KBM-7 (cell line): ENCODE measurements around the gene TRIM14.
"Not testable (repeated sequence)": the region's sequence is repeated elsewhere in the genome, so short reads cannot be mapped to it uniquely, and the experiment has no call there.

Experiments
- DNase-seq: peaks from one replicate; pipeline ENCODE4 v3.0.0-alpha.2; 2015
- in situ Hi-C: fragments of 300-500 bp; cut with MboI; formaldehyde crosslinking; loops from 2 replicates; pipeline ENCODE4 v1.14.3; 2020; ENCODE audit warnings: low sequenced_read_pairs, low pct_unique_long_range_greater_than_20kb, mixed read lengths

Gene TRIM14

DNA sequence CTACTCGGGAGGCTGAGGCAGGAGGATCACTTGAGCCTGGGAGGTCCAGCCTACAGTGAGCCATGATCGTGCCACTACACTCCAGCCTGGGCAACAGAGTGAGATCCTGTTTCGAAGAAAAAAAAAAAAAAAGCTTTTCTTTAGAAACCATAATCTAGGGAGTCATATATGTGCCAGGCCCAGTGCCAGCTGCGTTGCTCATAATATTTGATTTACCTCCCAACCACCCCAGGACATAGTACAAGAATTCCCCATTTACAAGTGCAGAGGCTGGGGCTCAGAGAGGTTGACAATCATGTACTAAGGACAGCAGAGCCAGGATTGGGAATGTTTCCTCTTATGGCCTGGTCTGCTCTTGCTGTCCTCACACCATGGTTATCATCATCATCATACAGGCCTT lies 25.1 kb upstream of the TRIM14 start:
- in situ Hi-C loops = no loop called here
- no peak for DNase-seq

DNA sequence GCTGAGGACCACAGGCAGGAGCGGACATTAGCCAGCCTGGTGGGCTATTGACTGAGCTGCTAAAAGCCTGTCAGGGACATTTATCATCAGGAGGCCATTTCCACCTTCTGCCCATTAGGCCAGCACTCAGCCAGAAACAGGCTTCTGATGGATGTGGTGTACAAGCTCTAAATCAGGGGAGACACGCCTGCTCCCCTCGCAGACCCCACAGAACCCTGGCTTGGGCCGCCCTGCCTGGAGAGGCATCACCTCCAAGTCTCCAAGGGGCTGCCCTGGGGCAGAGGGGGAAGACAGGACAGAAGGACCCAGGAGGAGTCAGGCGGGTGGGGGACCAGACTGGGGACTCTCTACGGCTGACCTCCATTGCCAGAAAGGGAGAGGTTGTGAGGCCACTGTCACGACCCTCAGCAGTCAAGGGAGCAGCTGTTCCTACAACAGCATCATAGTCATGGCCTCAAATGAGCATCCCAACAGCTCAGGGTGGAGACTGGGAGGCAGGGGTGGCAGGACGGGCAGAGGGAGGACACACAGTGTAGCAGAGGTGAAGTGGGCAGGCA lies 24.0 kb upstream of the TRIM14 start:
- in situ Hi-C loops = no loop called here
- no peak for DNase-seq

- no peak for DNase-seq
Measured at GRCh38 chr9:98142182-98142907, 23.3 kb upstream of the TRIM14 start.

DNA sequence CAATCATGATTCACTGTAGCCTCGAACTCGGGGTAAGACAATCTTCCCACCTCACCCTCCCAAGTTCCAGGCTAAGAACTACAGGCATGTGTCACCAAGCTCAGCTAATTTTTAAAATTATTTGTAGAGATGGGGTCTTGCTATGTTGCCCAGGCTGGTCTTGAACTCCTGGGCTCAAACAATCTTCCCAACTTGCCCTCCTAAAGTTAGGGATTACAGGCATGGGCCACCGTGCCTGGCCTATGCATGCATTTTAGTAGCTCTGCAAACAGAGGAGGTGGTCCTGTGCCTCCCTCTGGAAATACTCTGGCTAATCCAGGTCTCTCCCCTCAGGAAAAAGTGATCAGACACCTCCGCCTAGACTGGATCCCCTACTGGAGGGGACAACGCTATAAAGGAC lies 21.5 kb upstream of the TRIM14 start:
- in situ Hi-C loops = no loop called here
- no peak for DNase-seq

More at GRCh38 chr9:98142182-98142907, 23.3 kb upstream of the TRIM14 start:
- in situ Hi-C loops = no loop called here

- in situ Hi-C loops = no loop called here
- no peak for DNase-seq
Measured at GRCh38 chr9:98136489-98136888, 17.5 kb upstream of the TRIM14 start.

DNA sequence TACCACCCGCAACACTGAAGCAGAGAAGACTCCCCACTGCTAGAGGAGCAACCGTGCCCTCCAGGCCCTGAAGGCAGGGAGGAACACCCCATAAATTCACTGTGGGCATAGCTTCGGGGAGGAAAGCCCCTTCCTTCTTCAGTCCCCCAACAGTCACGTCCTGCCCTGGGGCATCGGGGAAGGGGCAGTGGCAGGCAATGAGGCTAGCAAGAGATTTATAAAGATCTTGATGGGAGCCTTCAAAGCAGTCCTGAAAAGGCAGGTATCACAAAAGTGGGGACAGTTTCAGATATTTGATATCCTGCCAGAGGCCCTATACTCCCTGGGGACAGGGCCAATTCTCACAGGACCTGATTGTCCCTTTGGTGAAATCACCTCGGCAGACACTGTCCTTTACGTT lies 16.9 kb upstream of the TRIM14 start:
- in situ Hi-C loops = no loop called here
- no peak for DNase-seq

GRCh38 chr9:98135558-98135934 lies 16.5 kb upstream of the TRIM14 start:
- in situ Hi-C loops = no loop called here
- no peak for DNase-seq

GRCh38 chr9:98134702-98135557 lies 15.9 kb upstream of the TRIM14 start:
- in situ Hi-C loops = no loop called here
- no peak for DNase-seq

DNA sequence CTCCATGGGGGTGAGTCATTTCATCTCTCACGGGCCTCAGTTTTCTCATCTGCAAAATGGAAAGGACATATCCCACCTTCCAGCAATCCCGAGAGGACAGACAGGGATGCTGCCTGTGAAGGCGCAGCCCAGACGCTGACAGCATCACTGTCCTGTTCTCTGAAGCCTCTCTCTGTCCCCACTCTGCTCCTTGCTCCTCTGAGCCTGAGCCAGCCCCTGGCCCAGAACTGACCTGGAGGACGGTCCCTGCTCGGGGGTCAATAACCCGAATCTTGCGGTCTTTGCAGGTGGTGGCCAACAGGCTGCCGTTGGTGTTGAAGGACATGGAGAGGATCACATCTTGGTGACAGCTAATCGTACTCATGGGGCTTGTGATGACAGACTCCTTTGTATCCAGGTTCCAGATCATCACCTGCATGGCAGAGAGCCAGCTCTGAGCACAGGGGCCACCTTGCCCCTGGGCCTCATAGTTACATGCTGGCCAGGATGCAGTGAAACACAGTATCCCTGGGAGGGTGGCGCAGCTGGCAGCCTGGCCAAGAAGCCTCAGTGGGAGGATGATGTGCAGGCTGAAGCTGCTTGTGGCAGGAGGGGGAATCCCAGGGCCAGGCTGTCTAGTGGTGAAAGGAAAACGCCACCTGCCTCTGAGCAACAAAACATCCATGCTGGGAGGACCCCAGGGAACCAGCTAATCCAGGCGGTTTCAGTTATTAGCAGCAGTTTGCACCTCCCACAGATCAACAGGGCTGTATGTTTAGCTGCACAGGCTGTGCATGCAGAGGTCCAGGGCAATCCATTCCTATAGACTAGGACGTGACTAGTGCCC lies 14.0 kb upstream of the TRIM14 start:
- DNase-seq = no peak

GRCh38 chr9:98132158-98132557 lies 13.1 kb upstream of the TRIM14 start:
- in situ Hi-C loops = no loop called here
- DNase-seq = no peak

More for the DNA sequence above, 14.0 kb upstream of the TRIM14 start:
- in situ Hi-C loops = no loop called here

DNA sequence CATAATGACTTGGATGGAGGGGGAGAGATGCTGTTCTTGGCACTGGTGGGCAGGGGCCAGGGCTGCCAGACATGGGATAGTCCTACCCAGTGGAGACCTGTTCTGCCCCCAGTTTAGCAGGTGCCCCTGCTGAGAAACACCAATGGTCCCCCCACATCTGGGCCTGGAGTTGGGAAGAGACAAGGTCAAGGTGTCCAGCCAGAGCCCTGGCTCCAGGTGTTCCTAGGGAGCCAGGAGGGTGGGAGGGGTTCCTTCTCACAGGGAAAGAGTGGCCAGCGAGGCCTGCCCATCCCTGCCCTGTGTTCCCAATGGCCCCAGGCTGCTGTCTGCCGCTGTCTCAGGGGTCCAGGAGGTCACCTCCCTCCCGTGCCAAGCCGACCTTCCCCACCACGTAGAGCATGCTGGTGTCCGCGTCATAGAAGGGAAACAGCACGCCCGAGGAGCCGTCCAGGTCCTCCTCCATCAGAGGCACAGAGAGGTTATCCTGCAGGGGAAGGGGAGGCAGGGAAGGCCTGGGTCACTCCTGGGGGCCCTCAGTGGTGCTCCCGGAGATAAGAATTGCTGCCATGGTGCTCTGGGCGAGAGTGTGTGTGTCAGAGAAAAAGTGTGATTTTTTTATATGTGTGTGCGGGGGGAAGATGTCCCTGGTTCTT lies 11.7 kb upstream of the TRIM14 start:
- in situ Hi-C loops = no loop called here
- DNase-seq = no peak

DNA sequence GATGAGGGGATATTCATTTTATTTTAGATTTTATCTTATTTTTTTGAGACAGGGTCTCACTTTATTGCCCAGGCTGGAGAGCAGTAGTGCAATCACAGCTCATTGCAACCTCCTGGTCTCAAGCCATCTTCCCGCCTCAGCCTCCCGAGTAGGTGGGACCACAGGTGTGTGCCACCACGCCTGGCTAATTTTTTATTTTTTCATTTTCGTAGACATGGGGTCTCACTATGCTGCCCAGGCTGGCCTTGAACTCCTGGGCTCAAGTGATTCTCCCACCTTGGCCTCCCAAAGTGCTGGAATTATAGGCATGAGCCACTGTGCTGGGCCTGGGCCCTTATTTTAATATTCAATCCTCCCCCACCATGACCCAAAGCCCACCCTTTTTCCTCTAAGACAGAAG lies 11.0 kb upstream of the TRIM14 start:
- in situ Hi-C loops = not testable (repeated sequence)

DNA sequence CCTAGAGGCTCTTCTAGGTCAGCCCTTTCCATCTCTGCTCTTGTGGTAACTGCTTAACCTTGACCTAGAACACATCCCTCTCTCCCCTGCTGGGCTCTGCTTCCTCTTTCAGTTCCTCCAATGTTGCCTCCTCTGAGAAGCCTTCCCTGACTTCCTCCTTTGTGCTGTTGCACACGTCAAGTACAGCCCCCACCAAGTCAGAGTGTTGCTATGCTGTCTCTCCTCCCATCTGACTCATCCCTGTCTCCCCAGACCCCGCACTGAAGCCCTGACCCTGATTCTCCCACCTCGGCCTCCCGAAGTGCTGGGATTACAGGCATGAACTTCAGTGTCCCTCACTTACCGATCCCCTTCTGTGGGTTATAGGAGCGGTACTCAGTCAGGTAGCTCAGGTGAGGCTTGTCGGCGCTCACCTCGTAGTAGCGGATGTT lies 10.4 kb upstream of the TRIM14 start:
- DNase-seq = peak; percentile 66
- in situ Hi-C loops = no loop called here

More for the DNA sequence above, 11.0 kb upstream of the TRIM14 start:
- not testable (repeated sequence) for DNase-seq

GRCh38 chr9:98128316-98128715 lies 9.3 kb upstream of the TRIM14 start:
- in situ Hi-C loops = no loop called here
- no peak for DNase-seq

DNA sequence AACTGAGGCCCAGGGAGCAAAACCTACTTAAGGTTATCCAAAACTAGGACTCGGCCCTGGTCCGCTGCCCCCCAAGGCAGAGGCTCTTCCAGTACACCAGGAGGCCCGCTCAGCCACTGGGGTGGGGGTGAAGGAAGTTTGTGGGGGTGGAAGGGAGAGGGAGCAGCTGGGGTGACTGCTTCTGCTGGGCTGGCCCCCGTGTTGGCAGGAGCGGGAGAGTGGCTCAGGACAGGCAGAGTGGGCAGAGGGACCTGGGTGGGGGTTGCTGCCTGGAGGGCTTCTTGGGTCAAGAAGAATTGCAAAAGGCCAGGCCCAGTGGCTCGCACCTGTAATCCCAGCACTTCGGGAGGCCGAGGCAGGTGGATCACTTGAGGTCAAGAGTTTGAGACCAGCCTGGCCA lies 8.2 kb upstream of the TRIM14 start:
- no peak for DNase-seq
- in situ Hi-C loops = no loop called here

DNA sequence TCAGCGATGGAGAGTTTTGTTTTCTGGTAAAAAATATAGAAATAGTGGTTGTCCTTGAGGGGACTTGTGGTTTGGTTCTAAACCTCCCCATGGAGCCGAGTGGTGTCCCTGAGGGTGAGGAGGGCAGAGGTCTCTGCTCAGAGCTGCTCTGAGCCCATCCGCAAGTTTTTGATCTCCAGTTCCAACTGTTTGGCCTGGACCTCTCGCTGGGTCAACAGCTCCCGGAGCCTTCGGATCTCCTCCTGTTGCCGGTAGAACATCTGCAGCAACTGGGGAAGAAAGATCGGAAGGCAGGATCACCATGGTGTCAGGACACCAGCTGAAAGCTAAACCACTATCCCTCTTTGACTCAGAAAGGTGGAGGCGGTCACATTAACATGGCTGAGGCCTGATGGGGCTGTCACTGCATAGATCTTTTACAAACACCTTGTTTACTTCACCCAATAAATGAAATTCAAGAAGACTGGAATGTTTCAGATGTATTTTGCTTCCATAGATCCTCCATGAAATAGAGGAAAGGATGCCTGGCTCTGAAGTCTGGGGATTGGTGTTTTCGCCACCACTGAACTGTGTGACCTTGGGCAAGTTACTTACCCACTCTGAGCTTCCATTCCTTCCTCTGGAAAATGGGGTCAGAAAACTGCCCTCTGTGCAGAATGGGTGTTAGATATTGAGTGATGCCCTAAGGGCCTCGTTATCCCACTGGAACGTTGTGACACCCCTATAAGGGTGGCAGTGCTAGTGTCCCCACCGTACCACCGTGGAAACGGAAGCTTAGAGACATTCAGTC lies 5.8 kb upstream of the TRIM14 start:
- in situ Hi-C loops = no loop called here
- no peak for DNase-seq

GRCh38 chr9:98124091-98124490 lies 5.1 kb upstream of the TRIM14 start:
- in situ Hi-C loops, DNase-seq: not testable (repeated sequence)

DNA sequence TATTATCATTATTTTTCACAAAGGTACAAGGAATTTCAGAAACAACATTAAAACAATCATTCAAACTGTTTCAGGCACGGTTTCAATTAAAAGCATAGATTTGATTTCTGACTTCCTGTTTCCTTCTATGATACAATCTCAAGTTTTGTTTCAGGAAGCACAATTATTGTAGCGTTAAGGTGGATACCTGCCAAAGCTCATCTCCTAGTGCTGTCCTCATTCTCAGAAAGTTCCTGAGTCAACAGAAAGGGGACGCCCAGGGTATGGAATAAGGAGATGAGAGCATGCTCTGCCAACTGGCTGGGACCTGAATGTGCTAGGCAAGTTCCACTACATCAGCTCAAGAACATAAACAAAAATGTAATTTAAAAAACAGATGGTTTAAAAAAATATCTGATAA lies 2.0 kb upstream of the TRIM14 start:
- in situ Hi-C loops = no loop called here
- DNase-seq = peak; percentile 52
